ENCODE data around the gene RS1.

DNA sequence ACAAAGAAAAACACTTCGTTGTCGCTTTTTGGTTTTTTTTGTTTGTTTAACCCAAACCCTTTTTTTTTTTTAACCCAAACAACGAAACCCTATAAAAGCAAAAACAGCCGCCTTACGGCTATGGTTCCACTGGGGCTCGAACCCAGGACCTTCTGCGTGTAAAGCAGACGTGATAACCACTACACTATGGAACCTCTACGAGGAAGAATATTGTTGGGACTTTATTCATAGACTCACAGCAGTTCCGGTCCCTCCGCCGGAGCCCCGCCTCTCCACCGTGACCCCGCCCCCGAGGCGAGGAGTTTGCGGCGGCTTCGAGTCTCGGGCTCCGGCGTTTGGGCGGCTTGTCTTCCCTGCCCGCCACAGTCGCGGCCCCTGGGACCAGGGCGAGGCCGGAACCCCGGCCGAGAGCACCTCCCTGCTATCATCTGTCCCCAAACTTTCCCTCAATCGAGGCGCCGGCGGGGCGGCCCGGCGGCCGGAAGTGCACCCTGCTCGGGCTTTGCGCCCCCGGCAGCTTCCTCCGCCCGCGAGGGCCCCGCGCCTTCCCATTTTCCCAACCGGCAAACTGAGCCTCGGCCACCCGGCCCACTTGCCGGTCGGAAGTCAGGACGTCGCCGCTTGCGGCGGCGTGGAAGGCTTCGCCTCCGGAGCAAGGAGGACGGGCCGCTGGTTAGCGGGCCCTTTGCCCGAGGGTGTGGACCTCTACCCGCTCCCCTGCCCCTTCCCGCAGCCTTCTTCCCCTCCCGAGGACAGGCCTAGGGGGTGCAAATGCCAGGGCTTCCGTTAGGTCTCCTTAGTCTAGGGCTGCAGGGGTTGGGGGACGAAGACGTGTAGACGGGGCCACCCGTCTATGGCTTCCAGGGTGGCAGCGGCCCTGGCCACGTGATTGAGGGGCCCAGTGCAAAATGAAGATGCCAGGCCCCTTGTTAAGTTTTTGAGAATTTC lies 3.2 kb upstream of the RS1 start:
- no peak for TF ChIP-seq ZNF274 (IDR thresholded peaks at IDR 0.05; ENCODE audit: low read depth, low read length)
- no peak for TF ChIP-seq SUZ12 (IDR thresholded peaks at IDR 0.05; ENCODE audit: extremely low read depth, insufficient read depth, insufficient read length)
- no peak for TF ChIP-seq YY1 (IDR thresholded peaks at IDR 0.05; ENCODE audit: insufficient read depth, insufficient read length)
